GM19023 (cell line): ENCODE measurements around the gene ZBTB45.
"Not testable (repeated sequence)": the region's sequence is repeated elsewhere in the genome, so short reads cannot be mapped to it uniquely, and the experiment has no call there.

Experiments
- ATAC-seq: cut with Tn5 transposase; IDR thresholded peaks from one replicate; pipeline ENCODE4 v1.9.1; 2021; ENCODE audit warnings: mild to moderate bottlenecking, moderate library complexity; ENCODE audit not compliant: unreplicated experiment

The ZBTB45 gene

DNA sequence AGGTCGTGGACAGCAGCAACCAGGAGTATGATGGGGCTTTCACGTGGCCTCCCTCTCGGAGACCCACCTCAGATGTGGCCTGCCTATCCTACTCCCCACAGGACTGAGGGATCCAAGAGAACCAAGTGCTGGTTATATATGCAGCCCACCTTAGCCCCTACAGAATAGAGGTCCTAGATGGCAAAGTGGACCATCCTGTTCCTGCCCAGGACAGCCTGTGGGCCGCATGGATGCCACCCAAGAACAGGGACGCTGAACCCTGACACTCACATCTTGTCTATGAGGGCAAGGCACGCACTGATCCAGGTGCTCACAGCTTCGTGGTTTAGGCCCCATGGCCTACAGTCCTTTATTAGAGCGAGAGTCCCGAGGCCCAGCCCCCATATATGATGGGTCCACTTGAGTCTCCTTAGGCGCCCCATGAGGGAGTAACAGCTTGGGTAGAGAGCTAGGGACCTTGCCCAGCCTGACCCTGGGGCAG is 6.4 kb downstream of the ZBTB45 start:
- ATAC-seq, result no peak

DNA sequence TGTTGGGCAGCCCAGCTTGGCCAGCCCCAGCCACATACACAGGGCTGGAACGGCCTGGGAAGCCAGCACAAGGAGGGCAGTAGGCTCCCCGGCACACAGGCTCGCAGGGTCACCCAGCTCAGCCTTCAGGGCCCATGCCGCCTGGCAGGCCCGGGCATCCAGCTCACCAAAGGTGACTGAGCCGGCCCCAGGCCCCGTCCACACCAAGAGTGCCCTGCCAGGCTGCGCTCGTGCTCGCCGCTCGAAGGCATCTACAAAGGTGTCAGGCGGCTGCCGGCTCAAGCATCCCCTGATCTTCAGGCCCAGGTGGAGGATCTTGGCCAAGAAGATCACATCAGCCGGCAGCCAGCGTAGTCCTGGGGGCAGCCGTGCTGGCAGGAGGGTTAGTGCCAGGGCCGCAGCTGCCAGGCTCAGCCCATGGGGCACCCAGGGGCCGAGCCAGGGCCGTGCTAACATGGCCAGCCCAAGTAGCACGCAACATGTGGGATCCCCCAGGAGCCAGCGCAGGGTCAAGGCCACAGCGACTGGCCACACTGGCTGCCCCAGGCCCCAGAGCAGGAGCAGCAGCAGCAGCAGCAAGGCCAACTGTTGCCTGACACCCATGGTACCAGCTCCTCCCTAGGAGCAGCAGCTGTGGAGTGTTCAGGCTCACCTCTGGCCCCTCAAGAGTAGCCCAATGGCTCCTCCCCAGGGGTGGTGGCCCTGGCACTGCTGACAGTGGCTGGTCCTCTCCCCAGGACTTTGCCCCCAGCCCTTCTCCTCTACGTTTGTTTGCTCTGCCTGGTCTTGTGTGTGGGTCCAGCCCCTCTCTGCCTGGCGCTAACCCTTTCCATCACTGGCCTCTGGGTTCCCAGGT is 8.0 kb downstream of the ZBTB45 start, which contains the start of gene SLC27A5:
Gene SLC27A5, minus strand, starts transcription at position 640 of the 856 bp plus-strand sequence. Its CDS starts 37 bp downstream, at position 603.
- ATAC-seq, result no peak

DNA sequence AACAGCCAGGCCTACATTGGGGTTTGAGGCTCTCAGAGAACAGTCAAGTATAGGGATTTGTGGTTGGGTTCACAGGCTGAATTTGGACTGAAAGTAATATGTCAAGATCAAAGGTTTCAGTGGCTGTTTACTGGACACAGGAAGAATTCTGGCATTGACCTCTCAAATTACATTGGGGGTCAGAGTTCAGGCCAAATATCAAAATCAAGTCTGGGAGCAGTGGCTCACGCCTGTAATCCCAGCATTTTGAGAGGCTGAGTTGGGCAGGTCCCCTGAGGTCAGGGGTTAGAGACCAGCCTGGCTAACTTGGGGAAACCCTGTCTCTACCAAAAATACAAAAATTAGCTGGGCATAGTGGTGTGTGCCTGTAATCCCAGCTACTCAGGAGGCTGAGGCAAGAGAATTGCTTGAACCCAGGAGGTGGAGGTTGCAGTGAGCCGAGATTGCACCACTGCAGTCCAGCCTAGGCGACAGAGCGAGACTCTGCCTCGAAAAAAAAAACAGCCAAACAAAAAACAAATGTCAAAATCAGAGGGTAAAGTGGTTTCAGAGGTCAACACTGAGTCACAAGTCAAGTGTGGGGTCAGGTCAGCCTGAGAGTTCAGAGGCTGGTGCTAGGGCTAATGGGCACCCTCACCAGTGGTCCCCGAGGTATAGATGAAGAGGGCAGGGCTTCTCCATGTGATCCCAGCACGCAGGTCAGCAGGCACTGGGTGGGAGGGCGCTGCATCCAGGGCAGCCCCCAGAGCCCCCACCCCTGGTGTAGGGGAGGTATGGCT is 9.3 kb downstream of the ZBTB45 start:
- ATAC-seq, result no peak

DNA sequence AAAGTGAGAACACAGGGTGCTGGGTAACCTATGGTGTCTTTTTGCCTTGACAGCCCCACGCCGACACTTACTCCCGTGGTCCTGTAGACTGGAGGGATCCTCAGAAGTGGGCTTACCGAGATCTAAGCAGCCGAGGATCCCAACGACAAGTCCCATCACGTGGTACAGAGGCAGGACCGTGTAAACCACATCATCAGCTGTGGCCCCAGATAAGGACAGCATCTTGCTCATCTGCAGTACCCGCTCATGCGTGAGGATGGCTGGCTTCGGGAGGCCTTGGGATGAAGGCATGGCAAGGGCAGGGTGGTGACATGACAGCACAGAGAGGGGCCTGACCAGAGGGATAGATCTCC is 9.9 kb downstream of the ZBTB45 start:
- no peak for ATAC-seq

DNA sequence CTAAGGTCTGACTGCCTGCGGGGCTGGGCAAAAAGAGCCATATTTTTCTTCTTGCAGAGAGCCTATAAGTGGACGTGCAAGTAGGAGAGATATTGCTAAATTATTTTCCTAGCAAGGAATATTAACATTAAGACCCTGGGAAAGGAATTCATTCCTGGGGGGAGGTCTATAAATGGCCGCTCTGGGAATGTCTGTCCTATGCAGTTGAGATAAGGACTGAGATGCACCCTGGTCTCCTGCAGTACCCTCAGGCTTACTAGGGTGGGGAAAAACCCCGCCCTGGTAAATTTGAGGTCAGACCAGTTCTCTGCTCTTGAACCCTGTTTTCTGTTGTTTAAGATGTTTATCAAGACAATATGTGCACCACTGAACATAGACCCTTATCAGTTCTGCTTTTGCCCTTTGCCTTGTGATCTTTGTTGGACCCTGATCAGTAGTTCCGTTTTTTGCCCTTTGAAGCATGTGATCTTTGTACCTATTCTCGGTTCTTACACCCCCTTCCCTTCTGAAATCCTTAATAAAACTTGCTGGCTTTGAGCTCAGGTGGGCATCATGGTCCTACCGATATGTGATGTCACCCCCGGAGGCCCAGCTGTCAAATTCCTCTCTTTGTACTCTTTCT is 11.9 kb downstream of the ZBTB45 start:
- not testable (repeated sequence) for ATAC-seq

DNA sequence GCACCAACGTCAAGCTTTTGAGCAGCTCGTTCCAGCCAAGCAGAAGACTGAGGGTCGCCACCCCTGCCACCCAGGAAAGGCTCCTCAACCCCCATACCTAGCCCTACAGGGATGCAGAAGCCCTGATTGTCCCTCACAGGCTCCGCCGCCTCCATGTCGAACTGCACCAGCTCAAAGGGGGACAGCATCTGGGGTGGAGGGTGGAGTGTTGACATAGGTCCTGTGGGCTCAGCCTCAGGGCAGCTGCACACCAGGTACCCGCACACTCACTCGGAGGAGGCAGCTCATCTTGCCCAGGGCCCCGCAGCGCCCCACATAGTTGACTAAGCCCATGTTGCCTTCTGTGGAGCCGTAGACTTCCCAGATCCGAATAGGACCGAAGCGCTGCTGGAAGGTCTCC is 19.4 kb downstream of the ZBTB45 start:
- ATAC-seq, result no peak

DNA sequence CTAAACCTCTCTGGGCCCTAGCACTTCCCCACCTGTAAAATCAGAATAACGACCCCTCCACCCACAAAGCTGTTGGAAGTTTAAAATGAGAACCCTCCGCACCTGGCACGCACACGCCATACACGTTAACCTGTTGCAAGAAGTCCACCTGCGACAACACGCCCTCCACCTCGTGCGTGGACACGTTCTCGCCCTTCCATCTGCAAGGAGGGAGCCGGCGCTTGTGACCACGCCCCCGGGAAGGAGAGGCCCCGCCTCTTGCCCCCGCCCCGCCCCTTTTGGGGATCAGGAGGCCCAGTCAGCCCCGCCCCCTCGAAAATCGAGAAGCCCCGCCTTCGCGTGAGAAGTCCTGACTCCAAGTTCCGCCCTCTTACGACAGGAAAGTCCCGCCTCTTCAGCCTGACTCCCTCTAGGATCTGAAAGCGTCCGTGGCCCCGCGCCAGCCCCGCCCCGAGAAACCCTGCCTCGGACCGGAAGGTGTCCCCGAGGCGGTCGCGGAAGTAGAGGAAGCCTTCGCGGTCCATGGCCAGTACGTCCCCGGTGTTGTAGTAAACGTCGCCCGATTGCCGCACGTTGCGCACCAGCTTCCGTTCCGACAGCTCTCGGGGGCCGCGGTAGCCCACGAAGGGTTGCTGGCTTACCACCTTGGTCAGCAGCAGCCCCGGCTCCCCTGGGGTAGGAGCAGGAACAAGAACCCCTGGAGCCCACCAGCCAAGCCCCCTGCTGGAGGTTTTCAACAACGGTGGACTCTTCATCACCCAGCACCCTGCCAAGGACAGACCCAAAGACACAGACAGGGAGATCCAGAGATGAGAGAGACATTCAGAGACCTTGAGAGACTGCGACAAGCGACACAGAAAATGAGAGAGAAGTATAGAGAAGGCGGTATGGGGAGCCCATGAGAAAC is 20.3 kb downstream of the ZBTB45 start:
- ATAC-seq, result peak; percentile 85

DNA sequence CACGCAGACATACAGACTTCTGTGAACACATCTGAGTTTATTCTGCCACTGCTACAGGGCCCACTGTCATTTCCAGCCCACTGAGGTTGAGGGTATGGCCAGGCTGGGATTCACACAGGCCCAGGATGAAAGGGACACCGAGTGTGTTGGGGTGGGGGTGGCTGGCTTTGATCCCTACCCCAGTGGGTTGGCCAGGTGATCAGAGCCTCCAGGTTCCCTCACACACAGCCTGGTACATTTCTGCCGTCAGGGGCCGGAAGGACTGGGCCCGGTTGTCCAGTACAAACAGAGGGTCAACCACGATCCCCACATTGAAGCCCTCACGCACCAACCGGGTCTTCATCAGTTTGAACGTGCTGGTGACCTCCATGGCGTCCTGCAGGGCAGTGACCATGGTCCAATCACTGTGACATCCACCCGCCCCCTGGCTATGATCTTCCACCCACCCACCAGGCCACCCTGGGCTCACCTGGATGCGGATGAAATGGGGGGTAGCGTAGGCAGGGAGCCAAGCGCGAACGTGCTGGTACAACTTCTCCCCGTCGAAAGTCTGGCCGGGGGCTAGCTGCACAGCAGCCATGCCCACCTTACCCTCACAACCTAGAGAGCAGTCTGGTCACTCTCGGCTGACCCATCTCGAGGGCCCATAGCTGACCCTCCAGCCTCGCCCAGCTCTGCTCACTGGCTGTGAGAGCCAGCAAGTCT is 21.1 kb downstream of the ZBTB45 start:
- peak; percentile 18 for ATAC-seq

DNA sequence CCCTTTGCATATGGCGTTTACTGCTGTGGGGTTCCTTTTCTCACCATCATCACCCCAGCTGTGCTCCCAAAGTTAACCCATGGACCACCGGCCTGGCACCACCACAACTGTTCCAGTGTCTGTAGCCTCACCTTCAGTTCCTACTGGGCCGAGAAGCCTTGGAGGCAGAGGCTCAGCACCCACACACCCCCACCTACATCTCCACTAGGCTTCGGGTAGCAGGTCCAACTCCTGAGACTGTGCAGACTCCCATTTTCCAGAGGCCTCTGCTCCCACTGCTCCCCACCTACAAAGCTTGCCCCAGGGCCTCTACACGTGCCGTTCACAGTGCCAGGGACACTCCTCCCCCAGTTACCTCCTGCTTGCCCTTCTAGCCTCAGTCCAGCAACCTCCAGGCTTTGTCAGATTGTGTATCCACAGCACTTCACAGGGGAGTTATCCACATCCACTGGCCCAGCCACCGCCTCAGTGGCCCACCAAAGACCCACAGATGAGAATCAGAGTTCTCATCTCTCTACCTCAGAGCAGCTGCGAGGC is 21.9 kb downstream of the ZBTB45 start:
- no peak for ATAC-seq

DNA sequence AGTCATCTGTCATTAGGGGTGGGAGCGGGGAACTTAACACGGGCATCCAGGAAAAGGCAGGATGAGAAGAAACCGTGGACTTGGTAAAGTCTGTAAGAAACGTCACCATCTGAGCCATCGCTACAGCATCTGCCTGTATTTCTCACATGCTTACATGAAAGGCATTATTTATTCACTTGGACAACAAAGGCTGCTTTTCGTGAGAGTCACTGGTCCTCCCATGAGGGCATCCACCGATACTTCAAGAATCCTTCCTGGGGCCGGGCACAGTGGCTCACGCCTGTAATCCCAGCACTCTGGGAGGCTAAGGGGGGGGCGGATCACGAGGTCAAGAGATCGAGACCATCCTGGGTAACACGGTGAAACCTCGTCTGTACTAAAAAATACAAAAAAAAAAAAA is 27.3 kb downstream of the ZBTB45 start:
- ATAC-seq, result no peak

DNA sequence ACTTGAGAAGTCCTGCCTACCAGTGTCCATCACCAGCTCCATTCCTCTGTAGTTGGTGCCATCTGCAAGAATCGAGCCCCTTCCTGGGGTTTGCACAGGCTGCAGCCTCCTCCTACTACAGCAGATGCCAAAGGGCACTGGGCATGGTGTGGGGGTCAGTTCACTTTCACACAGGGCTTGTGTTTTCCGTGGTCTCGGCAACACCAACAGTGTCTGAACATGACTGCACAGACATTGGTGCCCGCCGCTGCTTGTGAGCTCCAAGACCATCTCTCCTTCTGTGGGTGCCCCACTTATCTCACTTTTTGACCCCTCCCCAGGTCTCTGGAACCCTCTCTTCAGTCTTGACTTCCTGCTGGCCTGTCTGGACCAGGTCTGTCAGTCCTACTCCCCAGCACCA is 28.2 kb downstream of the ZBTB45 start:
- no peak for ATAC-seq

DNA sequence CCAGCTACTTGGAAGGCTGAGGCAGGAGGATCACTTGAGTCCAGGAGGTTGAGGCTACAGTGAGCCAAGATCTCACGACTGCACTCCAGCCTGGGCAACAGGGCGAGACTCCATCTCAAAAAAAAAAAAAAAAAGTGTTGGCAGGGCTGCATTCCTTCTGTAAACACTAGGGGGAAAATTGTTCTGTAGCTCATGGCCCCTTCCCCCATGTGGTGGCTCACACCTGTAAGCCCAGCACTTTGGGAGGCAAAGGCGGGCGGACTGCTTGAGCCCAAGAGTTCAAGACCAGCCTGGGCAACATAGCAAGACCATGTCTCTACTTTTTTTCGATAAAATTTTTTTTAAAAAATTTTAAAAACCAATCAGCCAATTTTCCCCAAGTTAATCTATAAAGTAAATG is 35.3 kb downstream of the ZBTB45 start:
- not testable (repeated sequence) for ATAC-seq

DNA sequence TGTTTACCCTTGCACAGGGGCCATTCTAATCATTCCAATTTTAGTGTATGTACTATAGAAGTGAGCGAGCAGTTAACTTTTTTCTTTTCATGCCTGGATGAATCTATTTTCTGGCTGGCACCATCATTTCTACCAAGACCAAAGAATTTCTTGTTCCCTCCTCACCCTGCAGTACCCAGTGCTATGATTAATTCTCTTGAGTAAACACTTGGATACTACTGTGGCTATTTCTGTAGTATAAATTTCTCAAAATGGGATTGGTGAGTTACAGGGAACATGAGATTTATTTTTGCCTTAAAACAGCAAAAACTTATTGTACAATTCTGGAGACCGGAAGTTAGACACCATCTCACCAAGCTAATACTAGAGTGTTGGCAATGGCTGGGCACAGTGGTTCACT is 35.8 kb downstream of the ZBTB45 start:
- ATAC-seq, result no peak

DNA sequence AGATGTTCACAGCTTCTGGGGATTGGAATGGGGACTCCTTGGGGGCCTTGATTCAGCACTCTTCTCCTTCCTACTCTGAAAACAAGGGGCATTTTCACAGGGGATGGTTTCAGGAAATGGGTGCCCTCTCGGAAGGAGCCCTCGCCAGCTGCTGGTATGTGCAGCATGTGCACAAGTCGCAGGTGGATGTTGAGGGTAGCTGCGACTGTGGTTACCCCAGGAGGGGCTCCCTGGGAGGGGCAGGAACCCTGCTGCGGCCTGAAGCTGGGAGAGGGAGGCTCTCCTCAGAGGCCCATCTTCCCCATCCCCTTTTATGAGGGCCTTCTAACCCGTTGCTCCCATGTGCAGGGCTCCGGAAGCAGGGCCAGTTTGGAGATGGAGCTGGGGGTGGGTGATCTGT is 37.2 kb downstream of the ZBTB45 start:
- ATAC-seq, result no peak

DNA sequence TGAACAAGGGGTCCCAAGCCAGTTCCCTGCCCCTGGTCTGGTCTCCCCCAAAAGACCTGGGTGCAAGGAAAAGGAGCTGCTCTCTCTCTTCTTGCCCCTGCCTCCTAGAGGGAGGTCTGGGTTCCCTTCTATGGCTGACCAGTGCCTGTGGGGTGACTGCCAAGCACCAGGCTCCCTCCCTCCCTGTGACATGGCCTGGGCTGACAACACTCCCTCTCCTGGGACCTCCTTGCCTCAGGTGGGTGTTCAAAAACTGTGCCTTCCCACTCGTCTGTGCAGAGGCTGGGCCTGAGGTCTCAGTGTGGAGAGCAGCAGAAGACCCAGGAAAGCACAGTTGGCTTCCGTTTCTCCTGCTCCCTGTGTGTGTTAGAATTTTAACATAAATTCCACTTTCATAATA is 38.8 kb downstream of the ZBTB45 start:
- ATAC-seq, result no peak

DNA sequence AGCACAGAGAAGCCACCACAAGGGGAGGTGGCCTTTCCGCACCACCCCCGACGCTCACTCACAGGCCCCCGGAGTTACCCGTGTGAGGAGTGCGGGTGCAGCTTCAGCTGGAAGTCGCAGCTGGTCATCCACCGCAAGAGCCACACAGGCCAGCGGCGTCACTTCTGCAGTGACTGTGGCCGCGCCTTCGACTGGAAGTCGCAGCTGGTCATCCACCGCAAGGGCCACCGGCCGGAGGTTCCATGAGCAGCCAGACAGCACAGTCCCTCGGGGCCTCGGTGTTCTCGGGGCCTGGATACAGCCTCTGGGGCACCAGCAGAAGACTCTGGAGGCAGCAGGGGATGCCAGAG is 39.2 kb downstream of the ZBTB45 start:
- ATAC-seq, result no peak

DNA sequence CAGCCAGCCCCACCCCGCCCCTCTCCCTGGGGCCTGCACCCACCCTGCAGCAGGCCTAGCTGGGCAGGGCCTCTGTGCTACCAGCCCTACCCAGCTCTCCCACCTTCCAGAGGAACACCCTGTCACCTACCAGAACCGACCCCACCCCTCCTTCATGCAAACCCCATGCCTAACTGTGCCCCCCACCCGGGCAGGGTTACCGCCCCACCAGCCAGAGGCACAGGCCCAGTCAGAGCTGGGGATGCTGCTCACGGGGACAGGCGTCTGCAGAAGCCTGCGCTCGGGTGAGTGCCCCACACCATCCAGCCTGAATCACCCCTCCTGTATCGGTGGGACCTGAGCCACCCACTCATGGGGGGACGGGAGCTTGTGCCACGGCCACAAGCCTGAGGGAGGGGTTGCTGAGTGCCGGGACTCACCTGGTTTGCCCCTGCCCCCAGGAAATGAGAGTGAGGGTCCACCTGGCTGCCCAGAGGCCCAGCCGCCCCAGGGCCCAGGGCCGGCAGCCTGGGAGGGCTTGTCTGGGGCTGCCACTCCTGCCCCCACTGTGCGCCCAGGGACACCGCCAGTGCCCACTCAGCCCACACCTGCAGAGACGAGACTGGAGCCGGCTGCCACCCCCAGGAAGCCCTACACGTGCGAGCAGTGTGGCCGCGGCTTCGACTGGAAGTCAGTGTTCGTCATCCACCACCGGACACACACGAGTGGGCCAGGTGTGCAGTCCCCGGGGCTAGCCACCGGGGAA is 39.7 kb downstream of the ZBTB45 start:
- ATAC-seq, result no peak

DNA sequence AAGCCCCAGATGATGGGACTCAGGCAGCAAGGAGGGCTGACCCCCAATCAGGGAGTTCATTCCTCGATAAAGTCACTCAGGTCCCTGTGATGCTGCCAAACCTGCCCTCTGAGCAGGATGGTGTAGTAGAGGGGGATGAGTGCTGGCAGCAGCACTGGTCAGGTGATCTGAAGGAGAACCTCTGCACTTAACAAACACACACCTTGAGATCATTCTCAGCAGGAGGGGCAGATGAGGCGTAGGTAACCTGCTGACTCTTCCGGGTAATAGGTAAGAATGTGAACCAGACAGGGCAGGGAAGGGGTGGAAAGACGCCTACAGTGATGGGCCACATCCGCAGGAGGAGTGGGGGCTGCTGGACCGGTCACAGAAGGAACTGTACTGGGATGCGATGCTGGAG is 40.3 kb downstream of the ZBTB45 start:
- no peak for ATAC-seq

DNA sequence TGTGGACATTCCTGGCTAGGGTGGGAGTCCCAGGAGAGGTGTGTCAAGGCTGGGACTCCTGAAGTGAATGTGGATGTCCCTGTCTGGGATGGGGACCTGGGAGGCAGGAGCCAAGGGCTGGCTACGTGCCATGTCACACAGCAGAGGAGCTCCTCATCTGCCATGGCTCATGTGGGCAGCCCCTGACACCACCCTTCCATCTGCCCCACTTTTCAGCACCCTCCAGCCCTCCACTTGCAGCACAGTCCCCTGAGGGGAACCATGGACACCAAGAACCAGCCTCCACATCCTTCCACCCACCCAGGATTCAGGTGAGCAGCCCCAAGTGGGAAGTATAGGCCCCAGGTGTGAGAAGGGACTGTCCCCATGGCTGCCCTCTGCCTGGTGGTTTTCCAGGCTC is 41.7 kb downstream of the ZBTB45 start:
- ATAC-seq, result no peak
